NCI-H748 treated with DMSO at 0.1 percent for 48 hours (cell line): ENCODE measurements around the gene HNRNPR.

Experiments
- DNase-seq: peaks from one replicate; lab custom pipeline; 2025; lab: John Stamatoyannopoulos, UW

Gene HNRNPR

GRCh38 chr1:23368562-23369334 is 24.7 kb upstream of the HNRNPR start:
- DNase-seq, result peak; percentile 48

DNA sequence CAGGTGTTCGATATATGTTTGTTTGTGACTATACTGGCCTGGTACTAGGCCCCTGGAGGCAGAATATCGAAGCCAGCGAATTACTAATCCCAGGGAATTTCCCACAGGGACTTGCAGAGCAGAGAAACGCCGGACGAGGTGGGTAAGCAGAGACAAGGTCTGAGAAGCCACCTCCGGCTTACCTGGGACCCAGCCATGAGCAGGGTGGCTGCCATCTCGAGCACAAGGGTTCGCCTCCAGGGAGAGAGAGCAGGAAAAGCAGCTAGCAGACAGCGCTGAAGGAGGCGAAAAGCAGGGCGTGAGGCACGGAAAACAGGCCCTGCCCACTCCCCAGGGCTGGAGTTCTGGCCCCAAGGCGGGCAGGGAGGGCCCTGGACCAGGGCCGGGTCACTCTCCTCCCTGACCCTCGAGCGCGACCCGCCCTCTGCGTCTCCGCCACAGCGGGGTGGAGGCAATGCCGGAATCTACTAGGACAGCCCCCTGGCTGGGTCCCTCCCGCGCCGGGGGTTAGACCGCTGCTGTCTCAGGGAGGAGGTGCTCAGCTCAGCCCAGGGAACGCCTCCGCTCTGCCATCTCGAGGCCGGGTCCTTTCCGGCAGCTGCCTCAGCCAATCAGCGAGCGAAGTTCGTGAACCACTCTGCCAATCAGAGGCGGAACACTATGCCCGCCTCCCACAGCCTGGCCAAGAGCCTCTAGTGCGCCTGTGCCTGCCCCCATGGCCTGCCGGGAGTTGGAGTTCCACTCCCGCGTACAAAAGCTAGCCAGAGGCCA is 23.9 kb upstream of the HNRNPR start:
- peak; percentile 82 for DNase-seq

GRCh38 chr1:23367451-23367790 is 23.3 kb upstream of the HNRNPR start:
- no peak for DNase-seq

GRCh38 chr1:23366598-23366997 is 22.5 kb upstream of the HNRNPR start:
- DNase-seq, result no peak

- DNase-seq, result no peak
Observed at GRCh38 chr1:23366146-23366545, 22.1 kb upstream of the HNRNPR start.

DNA sequence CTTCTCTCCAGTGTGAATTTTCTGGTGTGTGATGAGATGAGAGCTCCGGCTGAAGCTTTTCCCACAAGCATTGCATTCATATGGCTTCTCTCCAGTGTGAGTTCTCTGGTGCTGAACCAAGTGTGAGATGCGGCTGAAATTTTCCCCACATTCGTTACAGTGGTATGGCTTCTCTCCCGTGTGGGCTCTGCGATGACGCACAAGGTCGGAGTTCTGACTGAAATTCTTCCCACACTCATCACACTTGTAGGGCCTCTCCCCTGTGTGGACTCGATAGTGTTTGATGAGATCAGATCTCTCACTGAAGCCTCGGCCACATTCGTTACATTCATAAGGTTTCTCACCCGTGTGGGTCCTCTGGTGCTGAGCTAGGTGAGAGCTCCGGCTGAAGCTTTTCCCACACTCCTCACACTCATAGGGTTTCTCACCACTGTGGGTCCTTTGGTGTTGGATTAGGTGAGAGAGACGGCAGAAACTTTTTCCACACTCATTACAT is 18.2 kb upstream of the HNRNPR start:
- no peak for DNase-seq

DNA sequence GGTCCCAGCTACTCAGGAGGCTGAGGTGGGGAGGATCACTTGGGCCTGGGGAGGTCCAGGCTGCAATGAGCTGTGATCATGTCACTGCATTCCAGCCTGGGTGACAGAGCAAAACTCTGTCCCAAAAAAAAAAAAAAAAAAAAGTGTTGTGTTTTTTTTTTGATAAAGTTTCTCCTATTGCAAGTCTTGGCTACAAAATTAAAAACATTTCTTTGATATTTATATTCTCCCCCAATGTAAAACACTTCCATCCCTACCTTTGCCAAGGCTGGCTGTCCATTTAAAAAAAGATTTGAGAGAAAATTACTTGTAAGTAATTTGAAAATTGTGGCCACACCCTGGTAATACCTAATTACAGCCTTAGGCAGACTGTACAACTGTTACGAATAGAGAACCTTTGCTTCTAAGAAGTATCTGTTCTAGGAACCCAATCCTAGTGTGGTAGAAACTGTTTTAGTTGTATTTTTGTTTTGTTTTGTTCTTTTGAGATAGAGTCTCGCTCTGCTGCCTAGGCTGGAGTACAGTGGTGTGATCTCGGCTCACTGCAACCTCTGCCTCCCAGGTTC is 14.3 kb upstream of the HNRNPR start:
- no peak for DNase-seq

- DNase-seq, result no peak
Observed at GRCh38 chr1:23357138-23357908, 13.2 kb upstream of the HNRNPR start.

DNA sequence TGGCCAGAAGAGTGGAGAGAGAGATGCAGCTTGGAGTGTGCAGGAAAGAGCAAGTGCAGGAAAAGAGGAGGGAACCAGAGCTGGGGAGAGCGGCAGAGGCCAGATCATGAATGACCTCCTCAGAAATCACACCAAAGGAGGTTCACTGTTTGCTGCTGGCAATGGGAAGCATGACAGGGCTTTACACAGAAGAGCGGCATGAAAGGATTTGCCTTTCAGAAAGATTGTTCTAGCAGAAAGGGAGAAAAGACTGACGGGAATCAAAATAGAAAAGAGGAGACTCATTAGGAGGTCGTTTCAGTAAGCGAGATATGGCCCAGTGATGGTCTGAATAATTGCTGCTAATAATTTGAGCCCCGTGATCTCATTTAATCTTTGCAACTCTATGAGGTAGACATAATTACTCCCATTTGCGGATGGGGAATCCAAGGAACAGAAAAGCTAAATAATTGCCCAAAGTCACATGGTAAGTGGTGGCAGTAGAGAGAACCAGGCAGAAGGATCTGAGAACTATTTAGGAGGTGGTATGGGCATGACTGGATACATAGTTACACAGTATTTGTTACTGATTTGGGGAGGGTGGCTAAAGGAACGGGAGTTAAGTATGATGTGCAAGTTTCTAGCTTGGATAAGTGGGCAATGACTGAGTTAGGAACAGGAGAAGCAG is 12.5 kb upstream of the HNRNPR start:
- DNase-seq, result no peak

- DNase-seq, result no peak
Observed at GRCh38 chr1:23354245-23354644, 10.2 kb upstream of the HNRNPR start.

GRCh38 chr1:23352096-23352695 is 8.1 kb upstream of the HNRNPR start:
- DNase-seq, result no peak

DNA sequence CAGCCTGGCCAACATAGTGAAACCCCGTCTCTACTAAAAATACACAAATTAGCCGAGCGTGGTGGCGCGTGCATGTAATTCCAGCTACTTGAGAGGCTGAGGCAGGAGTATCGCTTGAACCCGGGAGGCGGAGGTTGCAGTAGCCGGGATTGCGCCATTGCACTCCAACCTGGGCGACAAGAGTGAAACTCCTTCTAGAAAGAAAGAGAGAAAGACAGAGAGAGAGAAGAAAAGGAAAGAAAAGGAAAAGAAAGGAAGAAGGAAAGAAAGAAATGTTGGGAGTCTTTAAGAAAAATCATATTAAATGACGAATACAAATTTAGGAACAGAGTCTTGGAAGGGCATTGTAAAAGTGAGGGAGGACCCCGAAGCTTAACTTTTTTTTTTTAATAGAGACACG is 1.8 kb upstream of the HNRNPR start:
- no peak for DNase-seq

GRCh38 chr1:23344987-23345472 is 946 bp upstream of the HNRNPR start:
- no peak for DNase-seq

DNA sequence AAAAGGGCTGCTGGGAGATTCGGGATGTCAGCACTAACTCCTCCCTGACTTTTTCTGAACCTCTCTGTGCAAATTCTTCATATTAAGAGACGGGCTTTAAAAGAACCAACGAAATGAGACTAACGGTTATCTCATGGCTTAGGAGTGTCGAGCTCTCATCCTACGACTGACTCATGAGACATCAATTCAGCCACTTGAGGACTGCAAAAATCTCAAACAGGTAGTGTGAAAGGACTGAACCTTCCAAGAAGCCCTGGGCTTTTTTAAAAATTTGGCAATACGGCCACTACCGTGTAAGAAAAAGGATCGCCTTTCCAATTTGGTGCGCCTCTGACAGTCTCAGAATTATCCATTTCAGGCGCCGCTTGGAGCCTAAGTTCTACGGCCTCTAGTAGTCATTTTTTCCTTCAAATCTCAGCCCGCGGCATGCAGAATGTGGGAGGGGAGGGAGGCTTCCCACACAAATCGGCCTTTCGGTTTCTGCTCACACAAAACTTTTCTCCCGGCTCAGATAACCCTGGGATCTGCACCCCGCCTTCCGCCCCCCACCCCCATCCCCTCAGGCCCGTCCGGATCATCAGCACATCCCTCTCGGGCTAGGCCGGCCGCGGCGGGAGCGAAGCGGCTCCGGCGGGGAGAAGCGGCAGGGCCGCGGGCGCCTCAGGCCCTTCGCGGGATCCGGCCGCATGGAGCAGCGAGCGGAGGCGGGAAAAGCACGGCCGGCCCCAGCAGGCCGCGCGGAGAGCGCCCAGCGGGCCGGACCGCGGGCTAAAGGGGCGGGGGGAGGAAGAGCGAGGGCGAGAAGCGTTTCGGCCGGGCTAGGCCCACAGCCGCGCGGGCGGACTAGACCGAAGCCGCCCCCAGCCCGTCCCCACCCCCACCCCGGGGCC is 618 bp downstream of the HNRNPR start:
- DNase-seq, result no peak

- DNase-seq, result no peak
Observed at GRCh38 chr1:23341931-23342692, 2.0 kb downstream of the HNRNPR start.

GRCh38 chr1:23339632-23340031 is 4.5 kb downstream of the HNRNPR start:
- no peak for DNase-seq

- DNase-seq, result no peak
Observed at GRCh38 chr1:23337869-23338268, 6.2 kb downstream of the HNRNPR start.

- no peak for DNase-seq
Observed at GRCh38 chr1:23331713-23332112, 12.4 kb downstream of the HNRNPR start.

DNA sequence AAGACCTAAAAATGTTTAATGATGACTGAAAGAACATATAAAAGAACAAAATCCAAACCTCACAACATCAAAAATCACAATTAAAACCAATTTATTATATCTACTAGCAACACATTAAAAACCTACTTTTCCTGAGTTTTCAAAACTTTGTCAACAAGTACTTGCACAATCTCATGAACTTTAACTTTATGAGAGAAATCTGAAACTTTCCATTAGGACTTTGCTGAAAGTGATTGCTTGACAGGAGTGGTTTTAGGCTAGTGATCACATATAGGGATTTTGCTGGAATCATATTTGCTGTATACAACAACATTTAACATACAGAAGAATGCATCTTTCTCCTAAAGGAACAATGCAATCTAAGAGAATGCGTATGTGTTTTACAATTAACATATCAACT is 13.2 kb downstream of the HNRNPR start:
- no peak for DNase-seq
